Sigmoid colon (tissue), 7 donors: ENCODE data around the gene ZDHHC11B. TPM values are rescaled to one million over a fixed set of nuclear protein-coding genes. Genes with fewer than 3 reads are reported as not detected.
"Not testable (repeated sequence)": the region's sequence is repeated elsewhere in the genome, so short reads cannot be mapped to it uniquely, and the experiment has no call there.

Experiments used
- DNase-seq: peaks from one replicate; pipeline ENCODE4 v3.0.0-alpha.2; 2019
- H3K27ac ChIP-seq, 4 donors: fragments of 200-600 bp; sonication (generic); one replicate each; pipeline ENCODE4 v1.5.1; 2016 to 2019; ENCODE audit warnings: mild to moderate bottlenecking in 1 of 4
- H3K27me3 ChIP-seq, 3 donors: fragments of 200-600 bp; sonication (generic); one replicate each; pipeline ENCODE4 v1.5.1; 2019; ENCODE audit warnings: mild to moderate bottlenecking in 1 of 3
- H3K36me3 ChIP-seq, 4 donors: fragments of 200-600 bp; sonication (generic); one replicate each; pipeline ENCODE4 v1.5.1; 2016 to 2019
- H3K4me1 ChIP-seq, 4 donors: fragments of 200-600 bp; sonication (generic); one replicate each; pipeline ENCODE4 v1.5.1; 2017 to 2019
- H3K4me3 ChIP-seq, 4 donors: fragments of 200-600 bp; sonication (generic); one replicate each; pipeline ENCODE4 v1.5.1; 2017 to 2019; ENCODE audit warnings: mild to moderate bottlenecking in 2 of 4, moderate library complexity in 1 of 4
- H3K9me3 ChIP-seq, 4 donors: fragments of 200-600 bp in 3 of 4; sonication (generic) in 3 of 4; one replicate each; pipeline versions ENCODE4 v1.5.1 to v1.6.1; 2013 to 2019
- CTCF ChIP-seq, 4 experiments: fragments of 450-650 bp in 3 of 4; fragments of 200-600 bp in 1 of 4; IDR thresholded peaks; one replicate each; pipeline ENCODE4 v1.5.1; 2016 to 2019; ENCODE audit warnings: antibody characterized with exemption in 4 of 4, mild to moderate bottlenecking in 3 of 4, moderate library complexity in 2 of 4
- EP300 ChIP-seq, 4 donors: sonication (generic); formaldehyde crosslinking; IDR thresholded peaks; one replicate each; pipeline ENCODE4 v1.6.1; 2017; ENCODE audit warnings: antibody characterized with exemption in 4 of 4
- POLR2A ChIP-seq, 2 donors: fragments of 450-650 bp; IDR thresholded peaks; one replicate each; pipeline ENCODE4 v1.6.1; 2016; ENCODE audit warnings: antibody characterized with exemption in 2 of 2, mild to moderate bottlenecking in 2 of 2, moderate library complexity in 2 of 2
- POLR2AphosphoS5 ChIP-seq, 4 donors: sonication (generic); formaldehyde crosslinking; IDR thresholded peaks; one replicate each; pipeline ENCODE4 v1.6.1; 2017; ENCODE audit warnings: antibody characterized with exemption in 4 of 4
- WGBS, 2 donors: extraction: QIAGEN DNeasy Blood & Tissue Kit; methylation state at CpG; one replicate each; pipeline ENCODE4 v1.1.7; 2013; 5-methylcytosine and 5-hydroxymethylcytosine counted together
- intact Hi-C: fragments of 100-400 bp; cut with DNase I; formaldehyde crosslinking; loops from one replicate; pipeline ENCODE4 v1.15.1; 2023
- polyA plus RNA-seq, 3 donors: library from polyadenylated mRNA; stranded (reverse); fragments of 200-250 nt; gene quantifications; one replicate each; pipeline ENCODE4 v1.2.3, GENCODE V29; 2013
- total RNA-seq, 4 donors: library from RNA; depleted of rRNA; stranded (reverse); fragments of >200 nt; gene quantifications; one replicate each; pipeline ENCODE4 v1.1.0, GENCODE V29; 2016
- donor health status: healthy with polysubstance abuse.
- donor health status: Bipolar disorder and iron deficiency.
- donor health status: healthy.

The ZDHHC11B gene
- total and polyA plus RNA-seq, 7 donors: 0.46 to 12.7 (median 1.8) TPM; not detected in 1

GRCh38 chr5:734145-734544 is 50.4 kb downstream of the ZDHHC11B start:
- H3K9me3 ChIP-seq, H3K27me3 ChIP-seq, H3K4me1 ChIP-seq, intact Hi-C loops, H3K27ac ChIP-seq, DNase-seq, H3K4me3 ChIP-seq: not testable (repeated sequence)
- H3K36me3 ChIP-seq: peaks cover 0 to 11% (median 7%) of the 10 kb centered on the region in 4 donors
- 63% methylated on average over 1 of the region's 1 CpG; no CpG with 5 or more reads in 1 of the 2 donors for WGBS, 2 donors

GRCh38 chr5:732754-733454 is 51.6 kb downstream of the ZDHHC11B start:
- WGBS, 2 donors: 94% methylated on average over 10 of the region's 10 CpGs
- peaks cover 0 to 11% (median 7%) of the 10 kb centered on the region in 4 donors for H3K36me3 ChIP-seq
- intact Hi-C loops, H3K4me1 ChIP-seq, H3K27ac ChIP-seq, H3K27me3 ChIP-seq, H3K9me3 ChIP-seq, DNase-seq, H3K4me3 ChIP-seq: not testable (repeated sequence)

GRCh38 chr5:729225-729624 is 55.3 kb downstream of the ZDHHC11B start:
- H3K4me1 ChIP-seq, H3K9me3 ChIP-seq, H3K27me3 ChIP-seq, H3K4me3 ChIP-seq, H3K27ac ChIP-seq, DNase-seq, intact Hi-C loops: not testable (repeated sequence)
- 87 to 91% methylated on average over 5 of the region's 7 CpGs for WGBS, 2 donors
- peaks cover 0 to 11% (median 7%) of the 10 kb centered on the region in 4 donors for H3K36me3 ChIP-seq

- H3K9me3 ChIP-seq, H3K4me3 ChIP-seq, H3K27me3 ChIP-seq, intact Hi-C loops, DNase-seq, H3K27ac ChIP-seq, H3K36me3 ChIP-seq, H3K4me1 ChIP-seq: not testable (repeated sequence)
- 65 to 87% methylated on average over 8 of the region's 9 CpGs for WGBS, 2 donors
Measured at GRCh38 chr5:727087-727486, 57.4 kb downstream of the ZDHHC11B start.

- intact Hi-C loops, H3K9me3 ChIP-seq, H3K4me3 ChIP-seq, H3K27ac ChIP-seq, H3K27me3 ChIP-seq, DNase-seq, H3K36me3 ChIP-seq, H3K4me1 ChIP-seq: not testable (repeated sequence)
- 75 to 84% methylated on average over 2 of the region's 6 CpGs for WGBS, 2 donors
Measured at GRCh38 chr5:723865-724264, 60.7 kb downstream of the ZDHHC11B start.

GRCh38 chr5:723309-723708 is 61.2 kb downstream of the ZDHHC11B start:
- 14 to 74% methylated on average over 1 to 4 of the region's 4 CpGs for WGBS, 2 donors
- intact Hi-C loops: not testable (repeated sequence)

GRCh38 chr5:719379-719778 is 65.2 kb downstream of the ZDHHC11B start:
- H3K36me3 ChIP-seq, intact Hi-C loops, H3K27ac ChIP-seq, DNase-seq, H3K27me3 ChIP-seq, H3K9me3 ChIP-seq, H3K4me1 ChIP-seq, H3K4me3 ChIP-seq: not testable (repeated sequence)
- WGBS, 2 donors: 86 to 96% methylated on average over 1 of the region's 1 CpG

More at GRCh38 chr5:723309-723708, 61.2 kb downstream of the ZDHHC11B start:
- not testable (repeated sequence) for H3K36me3 ChIP-seq, H3K4me3 ChIP-seq, H3K27me3 ChIP-seq, H3K4me1 ChIP-seq, DNase-seq, H3K9me3 ChIP-seq, H3K27ac ChIP-seq

- WGBS, 2 donors: 56 to 74% methylated on average over 6 to 7 of the region's 7 CpGs
- TF ChIP-seq EP300 (IDR thresholded peaks at IDR 0.05): no peak
- no peak for TF ChIP-seq CTCF (IDR thresholded peaks at IDR 0.05)
- no peak for TF ChIP-seq POLR2A (IDR thresholded peaks at IDR 0.05)
- no peak for TF ChIP-seq POLR2AphosphoS5 (IDR thresholded peaks at IDR 0.05)
- Histone ChIP-seq H3K4me1 (no peaks in the 10 kb centered on the region), H3K27me3 (no peaks in the 10 kb centered on the region), H3K36me3 (no peaks in the 10 kb centered on the region), H3K4me3 (no peak overlapping the region), H3K27ac (no peak overlapping the region), H3K9me3 (no peaks in the 10 kb centered on the region)
- intact Hi-C loops: no loop called here
- no peak for DNase-seq
Measured at GRCh38 chr5:717143-717542, 67.4 kb downstream of the ZDHHC11B start.

- DNase-seq, H3K4me1 ChIP-seq, H3K9me3 ChIP-seq, H3K36me3 ChIP-seq, H3K4me3 ChIP-seq, H3K27ac ChIP-seq, H3K27me3 ChIP-seq, intact Hi-C loops: not testable (repeated sequence)
- WGBS, 2 donors: 17 to 72% methylated on average over 4 of the region's 4 CpGs
Measured at GRCh38 chr5:716740-717139, 67.8 kb downstream of the ZDHHC11B start.

GRCh38 chr5:715636-716035 is 68.9 kb downstream of the ZDHHC11B start:
- H3K27me3 ChIP-seq, H3K9me3 ChIP-seq, H3K36me3 ChIP-seq, intact Hi-C loops, DNase-seq, H3K27ac ChIP-seq, H3K4me3 ChIP-seq, H3K4me1 ChIP-seq: not testable (repeated sequence)
- WGBS, 2 donors: 90 to 94% methylated on average over 4 of the region's 4 CpGs

GRCh38 chr5:714215-715118 is 70.1 kb downstream of the ZDHHC11B start:
- DNase-seq, H3K4me3 ChIP-seq, H3K9me3 ChIP-seq, intact Hi-C loops, H3K27me3 ChIP-seq, H3K36me3 ChIP-seq, H3K27ac ChIP-seq, H3K4me1 ChIP-seq: not testable (repeated sequence)
- 66 to 80% methylated on average over 5 to 8 of the region's 8 CpGs for WGBS, 2 donors
